HCT116 (cell line): ENCODE data around the gene ACTN4. TPM values are rescaled to one million over a fixed set of nuclear protein-coding genes. Genes with fewer than 3 reads are reported as not detected.
A peak's percentile ranks its signal among the peaks of the same experiment; 100 is the strongest.

ENCODE experiments used
- ATAC-seq: fragments of 200-7000 bp; cut with Tn5 transposase; 2 replicates; pipeline ENCODE4 v1.9.1; 2020; ENCODE audit warnings: mild to moderate bottlenecking, moderate library complexity
- BruUV-seq: library from RNA; stranded (reverse); fragments of 400-500 nt; replicated peaks from 2 replicates; lab custom pipeline; 2021; lab: Mats Ljungman, UMichigan
- CTCF ChIA-PET: fragments of 300-600 bp; sonication (Branson Sonifier 250); formaldehyde crosslinking; loops from one replicate; lab custom pipeline; 2021; ENCODE audit warnings: antibody characterized with exemption; lab: Charles Lee
- POLR2A ChIA-PET: fragments of 300-600, 350-600 bp; sonication (Branson Sonifier 250); formaldehyde crosslinking; loops from one replicate; lab custom pipeline; 2021; ENCODE audit warnings: antibody characterized with exemption; lab: Charles Lee
- RAD21 ChIA-PET, 2 experiments: fragments of 300-600 bp; sonication (Branson Sonifier 250); formaldehyde crosslinking; loops; one replicate each; lab custom pipeline; 2023; ENCODE audit warnings: low total read pairs in 2 of 2; ENCODE audit not compliant: uncharacterized antibody in 2 of 2, unreplicated experiment in 2 of 2, low non-redundant PET in 1 of 2; lab: Charles Lee
- DNase-seq: peaks from one replicate; pipeline ENCODE4 v3.0.0-alpha.2; 2010; ENCODE audit warnings: low read depth, low spot score
- H2AFZ ChIP-seq: fragments of 200-600 bp; shearing (Covaris generic), sonication (generic); 2 replicates; pipeline ENCODE4 v1.6.1; 2017; ENCODE audit warnings: low read depth, mixed run types, mixed read lengths, antibody characterized with exemption, low read length; ENCODE audit not compliant: poor library complexity, severe bottlenecking
- H3K27ac ChIP-seq: 2 replicates; pipeline ENCODE4 v1.5.1; 2012; ENCODE audit warnings: low read depth, low read length
- H3K27me3 ChIP-seq: fragments of 200-600 bp; sonication (generic); 2 replicates; pipeline ENCODE4 v1.6.1; 2016; ENCODE audit warnings: mixed run types, low read length, mixed read lengths; ENCODE audit not compliant: insufficient read depth
- H3K36me3 ChIP-seq, 2 experiments: fragments of 200-500 bp in 1 of 2; fragments of 200-600 bp in 1 of 2; sonication (Bioruptor generic) in 1 of 2; sonication (generic) in 1 of 2; 2 replicates each; pipeline versions ENCODE4 v1.5.1 to v1.6.1; 2014 to 2016; ENCODE audit warnings: low read length in 2 of 2, inconsistent platforms in 1 of 2, mixed read lengths in 1 of 2, mixed run types in 1 of 2; ENCODE audit not compliant: insufficient read depth in 2 of 2, control insufficient read depth in 1 of 2
- H3K4me1 ChIP-seq, 2 experiments: fragments of 200-600 bp in 1 of 2; sonication (generic) in 1 of 2; 2 replicates each; pipeline versions ENCODE4 v1.5.1 to v1.6.1; 2012 to 2017; ENCODE audit warnings: low read length in 2 of 2, inconsistent platforms in 1 of 2, mild to moderate bottlenecking in 1 of 2, mixed read lengths in 1 of 2, mixed run types in 1 of 2, moderate library complexity in 1 of 2; ENCODE audit not compliant: insufficient read depth in 2 of 2, control insufficient read depth in 1 of 2
- H3K4me2 ChIP-seq: fragments of 200-600 bp; sonication (generic); 2 replicates; pipeline ENCODE4 v1.6.1; 2017; ENCODE audit warnings: mixed run types, low read length, mixed read lengths
- H3K4me3 ChIP-seq, 2 experiments: fragments of 200-600 bp in 1 of 2; sonication (generic) in 1 of 2; replicated peaks in 1 of 2; 2 replicates each; pipeline ENCODE4 v1.5.1; 2011 to 2016; ENCODE audit warnings: low read length in 2 of 2, control low read depth in 1 of 2, low read depth in 1 of 2, mild to moderate bottlenecking in 1 of 2, mixed read lengths in 1 of 2, mixed run types in 1 of 2
- H3K79me2 ChIP-seq: fragments of 200-600 bp; sonication (generic); 2 replicates; pipeline ENCODE4 v1.6.1; 2017; ENCODE audit warnings: mild to moderate bottlenecking, mixed run types, low read length, moderate library complexity, mixed read lengths; ENCODE audit not compliant: insufficient read depth
- H3K9ac ChIP-seq: fragments of 200-600 bp; sonication (generic); 2 replicates; pipeline ENCODE4 v1.6.1; 2016; ENCODE audit warnings: low read length, mixed read lengths
- H3K9me2 ChIP-seq: fragments of 200-600 bp; sonication (generic), shearing (Covaris generic); 2 replicates; pipeline ENCODE4 v1.6.1; 2017; ENCODE audit warnings: mixed run types, mild to moderate bottlenecking, moderate library complexity; ENCODE audit not compliant: insufficient read depth
- H3K9me3 ChIP-seq, 2 experiments: fragments of 200-500 bp in 1 of 2; fragments of 200-600 bp in 1 of 2; sonication (Bioruptor generic) in 1 of 2; sonication (generic) in 1 of 2; 2 replicates each; pipeline ENCODE4 v1.6.1; 2014 to 2017; ENCODE audit warnings: low read length in 2 of 2, mixed read lengths in 2 of 2, inconsistent platforms in 1 of 2, low read depth in 1 of 2, mild to moderate bottlenecking in 1 of 2, mixed run types in 1 of 2, moderate library complexity in 1 of 2; ENCODE audit not compliant: control insufficient read depth in 1 of 2, insufficient read depth in 1 of 2
- H4K20me1 ChIP-seq: fragments of 200-600 bp; sonication (generic), shearing (Covaris generic); 2 replicates; pipeline ENCODE4 v1.6.1; 2017; ENCODE audit warnings: mixed run types, mild to moderate bottlenecking, moderate library complexity; ENCODE audit not compliant: insufficient read depth
- CBX3 ChIP-seq: IDR thresholded peaks from 2 replicates; pipeline ENCODE4 v1.6.1; 2012; ENCODE audit warnings: low read depth
- EGR1 ChIP-seq: IDR thresholded peaks from 2 replicates; pipeline ENCODE4 v1.6.1; 2012; ENCODE audit warnings: low read depth
- JUND ChIP-seq: IDR thresholded peaks from 2 replicates; pipeline ENCODE4 v1.6.1; 2012
- POLR2A ChIP-seq: IDR thresholded peaks from 2 replicates; pipeline ENCODE4 v1.7.0; 2011; ENCODE audit warnings: borderline replicate concordance; ENCODE audit not compliant: insufficient read depth, insufficient read length; ENCODE audit errors: extremely low read depth
- REST ChIP-seq: IDR thresholded peaks from 2 replicates; pipeline ENCODE4 v1.6.1; 2012; ENCODE audit warnings: low read depth
- intact Hi-C: fragments of 100-400 bp; cut with micrococcal nuclease; formaldehyde crosslinking; loops from 2 replicates; pipeline ENCODE4 v1.10.0; 2022
- total RNA-seq: library from RNA; stranded (reverse); gene quantifications from one replicate; pipeline ENCODE4 v1.2.1, GENCODE V29; 2021; ENCODE audit not compliant: unreplicated experiment
- TF ChIP-seq, protein P1 (sequence below), 3 experiments: fragments of 200-600 bp in 1 of 3; sonication (generic) in 1 of 3; IDR thresholded peaks in 2 of 3; conservative IDR thresholded peaks in 1 of 3; 2 replicates each; pipeline ENCODE4 v1.5.1; 2012 to 2017; ENCODE audit warnings: low read depth in 2 of 3, low read length in 2 of 3, antibody characterized with exemption in 1 of 3, borderline replicate concordance in 1 of 3, control low read depth in 1 of 3, mild to moderate bottlenecking in 1 of 3, mixed read lengths in 1 of 3, mixed run types in 1 of 3, moderate library complexity in 1 of 3; ENCODE audit not compliant: insufficient read depth in 1 of 3

ACTN4 gene
- total RNA-seq, 1 experiment from 2014 or later: 651 TPM

DNA sequence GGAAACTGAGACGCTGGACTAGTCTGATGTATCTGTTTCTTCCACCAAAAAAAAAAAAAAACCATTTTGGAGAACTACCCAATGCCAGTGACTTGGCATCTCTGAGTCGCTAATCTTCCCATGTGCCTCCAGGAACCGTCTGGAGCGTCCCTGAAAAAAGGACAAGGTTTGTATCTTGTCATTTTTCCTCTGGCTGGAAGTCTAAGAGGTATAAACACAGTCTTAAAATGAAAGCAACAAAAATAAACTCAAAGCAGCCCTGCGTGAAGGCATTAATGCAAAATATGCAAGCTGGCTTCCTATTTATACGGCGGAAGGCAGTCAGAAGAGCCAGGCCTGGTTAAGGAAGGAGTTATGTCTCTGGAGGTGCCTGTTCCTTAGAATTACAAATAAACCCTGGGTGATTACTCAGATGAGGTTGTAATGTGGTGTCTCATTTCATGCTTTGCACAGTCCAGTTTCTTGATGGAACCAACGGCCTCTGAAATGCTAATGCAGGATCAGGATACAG, 20.3 kb downstream of the ACTN4 start (continued):
- TF ChIP-seq CBX3: no peak
- TF ChIP-seq JUND: no peak
- TF ChIP-seq, protein P1, sequence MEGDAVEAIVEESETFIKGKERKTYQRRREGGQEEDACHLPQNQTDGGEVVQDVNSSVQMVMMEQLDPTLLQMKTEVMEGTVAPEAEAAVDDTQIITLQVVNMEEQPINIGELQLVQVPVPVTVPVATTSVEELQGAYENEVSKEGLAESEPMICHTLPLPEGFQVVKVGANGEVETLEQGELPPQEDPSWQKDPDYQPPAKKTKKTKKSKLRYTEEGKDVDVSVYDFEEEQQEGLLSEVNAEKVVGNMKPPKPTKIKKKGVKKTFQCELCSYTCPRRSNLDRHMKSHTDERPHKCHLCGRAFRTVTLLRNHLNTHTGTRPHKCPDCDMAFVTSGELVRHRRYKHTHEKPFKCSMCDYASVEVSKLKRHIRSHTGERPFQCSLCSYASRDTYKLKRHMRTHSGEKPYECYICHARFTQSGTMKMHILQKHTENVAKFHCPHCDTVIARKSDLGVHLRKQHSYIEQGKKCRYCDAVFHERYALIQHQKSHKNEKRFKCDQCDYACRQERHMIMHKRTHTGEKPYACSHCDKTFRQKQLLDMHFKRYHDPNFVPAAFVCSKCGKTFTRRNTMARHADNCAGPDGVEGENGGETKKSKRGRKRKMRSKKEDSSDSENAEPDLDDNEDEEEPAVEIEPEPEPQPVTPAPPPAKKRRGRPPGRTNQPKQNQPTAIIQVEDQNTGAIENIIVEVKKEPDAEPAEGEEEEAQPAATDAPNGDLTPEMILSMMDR (IDR thresholded peaks at IDR 0.05 in 2 of 3, conservative IDR thresholded peaks at IDR 0.05 in 1 of 3; ENCODE audit: borderline replicate concordance in 1 of 3, insufficient read depth in 1 of 3, low read depth in 2 of 3, low read length in 2 of 3): no peak
- no peak for TF ChIP-seq REST

GRCh38 chr19:38669552-38669951, 22.1 kb downstream of the ACTN4 start:
- Histone ChIP-seq H3K9me3 (no peaks in the 10 kb centered on the region), H2AFZ (no peak overlapping the region), H3K9me2 (no peaks in the 10 kb centered on the region), H3K4me2 (0 out of 2 replicates have a peak overlapping the region, but pooled peaks have one; percentile 6), H3K36me3 (peaks cover 3 to 17% of the 10 kb centered on the region in 2 experiments; a peak in 2 of 4 replicates), H3K4me1 (peaks cover 59 to 87% of the 10 kb centered on the region in 2 experiments), H3K4me3 (no peak overlapping the region), H3K27ac (no peak overlapping the region), H4K20me1 (peaks cover 19% of the 10 kb centered on the region; the same call in 1 of the 2 replicates)
- RAD21 ChIA-PET: no interaction called here
- POLR2A ChIA-PET: interaction anchor here (1.9 kb wide), 1 partner anchor 9 kb away, joined by 4 read pairs; no protein-coding TSS in a partner anchor
- DNase-seq: no peak
- ATAC-seq: no peak
- no peak for TF ChIP-seq POLR2A
- no peak for TF ChIP-seq EGR1
- TF ChIP-seq, all 23 proteins: peak for 0
- H3K79me2 ChIP-seq: peaks cover 97% of the 10 kb centered on the region
- H3K9ac ChIP-seq: no peak overlapping the region
- H3K27me3 ChIP-seq: no peaks in the 10 kb centered on the region
- intact Hi-C loops: no loop called here
- CTCF ChIA-PET: interaction anchor here (0.8 kb wide), 1 partner anchor 9 kb away, joined by 3 read pairs; no protein-coding TSS in a partner anchor
- BruUV-seq: no TSS peak
